ENCODE data around the gene FSIP1.

The FSIP1 gene

DNA sequence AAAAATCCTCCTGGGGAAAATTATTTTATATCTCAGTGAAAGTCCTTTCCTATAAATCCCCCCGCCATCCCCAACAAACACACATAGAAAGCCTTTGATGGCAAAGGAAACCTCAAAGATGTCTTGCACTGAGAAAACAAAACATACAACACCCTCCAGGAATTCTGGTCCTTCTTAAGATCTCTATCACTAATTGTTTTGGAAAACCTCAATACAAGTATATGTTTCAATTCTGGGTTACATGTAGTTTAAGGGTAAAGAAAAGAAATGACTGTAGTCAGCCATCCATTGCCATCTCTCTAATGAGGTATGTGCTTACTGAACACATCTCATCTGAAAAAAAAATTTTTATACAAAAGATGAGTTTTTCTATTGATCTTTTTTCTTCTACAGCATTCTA is 97.3 kb downstream of the FSIP1 start:
- no peak overlapping the region for H3K4ac ChIP-seq (ENCODE audit: low read depth, low read length)
- H3K4me3 ChIP-seq (ENCODE audit: low read depth, low read length), result no peak overlapping the region
- no peak overlapping the region for H2BK120ac ChIP-seq (ENCODE audit: insufficient read depth, low read length, poor library complexity)
- no peak for DNase-seq
- no peak overlapping the region for H3K4me2 ChIP-seq (ENCODE audit: low read length)
- H3K23ac ChIP-seq (ENCODE audit: low read length), result no peak overlapping the region
- H2AK5ac ChIP-seq (ENCODE audit: low read length), result no peak overlapping the region
- no peak overlapping the region for H4K91ac ChIP-seq (ENCODE audit: low read depth, low read length)
- H3K79me2 ChIP-seq (ENCODE audit: control insufficient read depth, insufficient read depth, low read length, poor library complexity), result no peaks in the 10 kb centered on the region
- no peak overlapping the region for H4K8ac ChIP-seq (ENCODE audit: low read depth, low read length)
- no peaks in the 10 kb centered on the region for H3K79me1 ChIP-seq (ENCODE audit: low read length)
- no peak overlapping the region for H2AFZ ChIP-seq (ENCODE audit: insufficient read depth, low read length, poor library complexity)
- H3K9ac ChIP-seq (ENCODE audit: low read length), result no peak overlapping the region
- WGBS (ENCODE audit: extremely low coverage, insufficient coverage, insufficient read length), result no CpG with 5 or more reads among the region's 1 CpG
- H2BK5ac ChIP-seq (ENCODE audit: low read depth, low read length, poor library complexity), result no peak overlapping the region
- H3K18ac ChIP-seq (ENCODE audit: low read length), result no peak overlapping the region
- H2BK12ac ChIP-seq (ENCODE audit: low read length), result no peak overlapping the region
- H3K27me3 ChIP-seq (ENCODE audit: insufficient read depth, low read length), result no peaks in the 10 kb centered on the region
- H3K14ac ChIP-seq (ENCODE audit: low read length), result no peak overlapping the region
- no peaks in the 10 kb centered on the region for H3K36me3 ChIP-seq (ENCODE audit: control insufficient read depth in 1 of 2, insufficient read depth in 2 of 2, low read length in 2 of 2)
- H3K9me3 ChIP-seq (ENCODE audit: insufficient read depth, low read depth, low read length), result no peaks in the 10 kb centered on the region
- H4K12ac ChIP-seq (ENCODE audit: low read depth, low read length), result no peak overlapping the region
- peaks cover 0 to 2% of the 10 kb centered on the region in 2 experiments for H3K4me1 ChIP-seq (ENCODE audit: control insufficient read depth in 1 of 2, insufficient read depth in 2 of 2, low read length in 2 of 2)
- no peak overlapping the region for H3K27ac ChIP-seq (ENCODE audit: low read depth, low read length)

DNA sequence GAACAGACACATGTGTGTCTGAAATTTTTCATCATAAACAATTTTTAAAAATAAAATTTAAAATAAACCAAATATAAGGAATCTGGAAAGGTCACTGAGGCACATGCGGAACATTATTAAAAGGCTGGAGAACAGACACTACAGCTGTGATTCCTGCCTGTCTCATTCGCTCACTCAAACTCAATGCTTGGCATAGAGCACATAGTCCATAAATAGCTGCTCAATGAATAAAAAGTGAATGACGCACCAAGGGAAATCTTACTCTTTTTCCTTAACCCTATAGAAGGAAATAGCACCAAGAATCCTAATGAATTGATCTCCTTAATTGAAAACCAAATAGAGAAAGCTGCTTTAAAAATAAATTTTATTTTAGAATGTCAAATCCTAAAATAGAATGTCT is 98.4 kb downstream of the FSIP1 start:
- Histone ChIP-seq H3K79me2 (ENCODE audit: control insufficient read depth, insufficient read depth, low read length, poor library complexity) (no peaks in the 10 kb centered on the region), H3K9ac (ENCODE audit: low read length) (no peak overlapping the region), H3K4ac (ENCODE audit: low read depth, low read length) (no peak overlapping the region), H4K12ac (ENCODE audit: low read depth, low read length) (no peak overlapping the region), H3K27me3 (ENCODE audit: insufficient read depth, low read length) (no peaks in the 10 kb centered on the region), H2BK120ac (ENCODE audit: insufficient read depth, low read length, poor library complexity) (no peak overlapping the region), H3K27ac (ENCODE audit: low read depth, low read length) (no peak overlapping the region), H3K9me3 (ENCODE audit: insufficient read depth, low read depth, low read length) (no peaks in the 10 kb centered on the region), H2AK5ac (ENCODE audit: low read length) (no peak overlapping the region), H4K8ac (ENCODE audit: low read depth, low read length) (no peak overlapping the region), H3K4me3 (ENCODE audit: low read depth, low read length) (no peak overlapping the region), H3K36me3 (ENCODE audit: control insufficient read depth in 1 of 2, insufficient read depth in 2 of 2, low read length in 2 of 2) (no peaks in the 10 kb centered on the region), H2BK5ac (ENCODE audit: low read depth, low read length, poor library complexity) (no peak overlapping the region), H3K18ac (ENCODE audit: low read length) (no peak overlapping the region), H3K14ac (ENCODE audit: low read length) (no peak overlapping the region), H2BK12ac (ENCODE audit: low read length) (no peak overlapping the region), H4K91ac (ENCODE audit: low read depth, low read length) (no peak overlapping the region), H3K79me1 (ENCODE audit: low read length) (no peaks in the 10 kb centered on the region), H2AFZ (ENCODE audit: insufficient read depth, low read length, poor library complexity) (no peak overlapping the region), H3K4me2 (ENCODE audit: low read length) (no peak overlapping the region), H3K4me1 (ENCODE audit: control insufficient read depth in 1 of 2, insufficient read depth in 2 of 2, low read length in 2 of 2) (peaks cover 0 to 2% of the 10 kb centered on the region in 2 experiments), H3K23ac (ENCODE audit: low read length) (no peak overlapping the region)
- no peak for DNase-seq
- no CpG with 5 or more reads among the region's 3 CpGs for WGBS (ENCODE audit: extremely low coverage, insufficient coverage, insufficient read length)

DNA sequence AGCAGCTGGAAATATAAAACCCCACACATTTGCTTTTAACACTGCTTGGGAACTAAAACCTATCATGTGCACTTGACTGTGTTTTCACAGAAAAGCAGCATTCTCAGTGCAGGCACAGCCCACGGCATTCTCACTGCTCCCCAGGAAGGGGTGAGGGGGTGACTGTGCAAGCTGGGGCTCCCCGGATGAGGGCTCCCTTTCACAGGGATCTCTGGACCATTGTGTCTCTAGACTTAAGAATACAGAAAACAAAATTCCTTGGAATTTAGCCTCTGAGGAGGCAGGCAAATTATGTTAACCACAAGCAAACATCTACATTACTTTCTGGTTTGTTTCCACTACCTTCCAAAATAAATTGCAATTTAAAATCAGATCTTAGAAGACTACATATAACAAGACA is 100.3 kb downstream of the FSIP1 start:
- no peak overlapping the region for H3K18ac ChIP-seq (ENCODE audit: low read length)
- no peaks in the 10 kb centered on the region for H3K79me1 ChIP-seq (ENCODE audit: low read length)
- H3K27ac ChIP-seq (ENCODE audit: low read depth, low read length), result no peak overlapping the region
- no peak overlapping the region for H2BK120ac ChIP-seq (ENCODE audit: insufficient read depth, low read length, poor library complexity)
- no peak overlapping the region for H3K14ac ChIP-seq (ENCODE audit: low read length)
- no peak overlapping the region for H4K8ac ChIP-seq (ENCODE audit: low read depth, low read length)
- H4K12ac ChIP-seq (ENCODE audit: low read depth, low read length), result no peak overlapping the region
- no peak overlapping the region for H3K9ac ChIP-seq (ENCODE audit: low read length)
- no peak overlapping the region for H3K4ac ChIP-seq (ENCODE audit: low read depth, low read length)
- no peak overlapping the region for H4K91ac ChIP-seq (ENCODE audit: low read depth, low read length)
- H3K36me3 ChIP-seq (ENCODE audit: control insufficient read depth in 1 of 2, insufficient read depth in 2 of 2, low read length in 2 of 2), result no peaks in the 10 kb centered on the region
- H3K27me3 ChIP-seq (ENCODE audit: insufficient read depth, low read length), result no peaks in the 10 kb centered on the region
- no peak overlapping the region for H3K23ac ChIP-seq (ENCODE audit: low read length)
- no peak overlapping the region for H2AK5ac ChIP-seq (ENCODE audit: low read length)
- no peak overlapping the region for H2BK12ac ChIP-seq (ENCODE audit: low read length)
- DNase-seq, result no peak
- H3K4me1 ChIP-seq (ENCODE audit: control insufficient read depth in 1 of 2, insufficient read depth in 2 of 2, low read length in 2 of 2), result peaks cover 0 to 2% of the 10 kb centered on the region in 2 experiments
- H3K79me2 ChIP-seq (ENCODE audit: control insufficient read depth, insufficient read depth, low read length, poor library complexity), result no peaks in the 10 kb centered on the region
- H3K4me3 ChIP-seq (ENCODE audit: low read depth, low read length), result no peak overlapping the region
- H2AFZ ChIP-seq (ENCODE audit: insufficient read depth, low read length, poor library complexity), result no peak overlapping the region
- no CpG with 5 or more reads among the region's 2 CpGs for WGBS (ENCODE audit: extremely low coverage, insufficient coverage, insufficient read length)
- no peak overlapping the region for H3K4me2 ChIP-seq (ENCODE audit: low read length)
- H3K9me3 ChIP-seq (ENCODE audit: insufficient read depth, low read depth, low read length), result no peaks in the 10 kb centered on the region
- no peak overlapping the region for H2BK5ac ChIP-seq (ENCODE audit: low read depth, low read length, poor library complexity)

DNA sequence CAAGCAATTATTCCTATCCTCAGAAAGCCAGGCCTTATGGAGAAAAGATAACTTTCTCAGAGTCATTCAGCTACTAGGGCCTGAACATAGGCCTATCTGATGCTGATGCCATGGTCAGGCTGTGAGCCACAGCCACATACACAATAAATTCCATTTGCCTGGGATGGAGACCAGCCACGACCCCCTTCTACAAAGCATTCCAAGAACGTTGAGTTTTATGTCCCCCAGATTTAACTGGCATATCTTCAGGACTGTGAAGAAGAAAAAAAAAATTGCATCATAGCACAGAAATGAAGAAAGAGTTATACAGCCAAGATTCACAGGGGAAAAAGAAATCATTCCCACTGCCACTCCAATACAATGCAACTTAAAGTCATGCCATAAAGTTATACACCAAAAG is 101.8 kb downstream of the FSIP1 start:
- no peak overlapping the region for H3K9ac ChIP-seq (ENCODE audit: low read length)
- no peak overlapping the region for H3K4me2 ChIP-seq (ENCODE audit: low read length)
- H2BK5ac ChIP-seq (ENCODE audit: low read depth, low read length, poor library complexity), result no peak overlapping the region
- no peak for DNase-seq
- no peak overlapping the region for H3K14ac ChIP-seq (ENCODE audit: low read length)
- no peak overlapping the region for H2BK120ac ChIP-seq (ENCODE audit: insufficient read depth, low read length, poor library complexity)
- no peak overlapping the region for H4K91ac ChIP-seq (ENCODE audit: low read depth, low read length)
- no peaks in the 10 kb centered on the region for H3K36me3 ChIP-seq (ENCODE audit: control insufficient read depth in 1 of 2, insufficient read depth in 2 of 2, low read length in 2 of 2)
- H3K9me3 ChIP-seq (ENCODE audit: insufficient read depth, low read depth, low read length), result no peaks in the 10 kb centered on the region
- H2AK5ac ChIP-seq (ENCODE audit: low read length), result no peak overlapping the region
- no peak overlapping the region for H3K23ac ChIP-seq (ENCODE audit: low read length)
- H2AFZ ChIP-seq (ENCODE audit: insufficient read depth, low read length, poor library complexity), result no peak overlapping the region
- H3K27me3 ChIP-seq (ENCODE audit: insufficient read depth, low read length), result no peaks in the 10 kb centered on the region
- H3K4me1 ChIP-seq (ENCODE audit: control insufficient read depth in 1 of 2, insufficient read depth in 2 of 2, low read length in 2 of 2), result peaks cover 0 to 2% of the 10 kb centered on the region in 2 experiments
- no peak overlapping the region for H4K12ac ChIP-seq (ENCODE audit: low read depth, low read length)
- no peak overlapping the region for H3K4ac ChIP-seq (ENCODE audit: low read depth, low read length)
- H3K18ac ChIP-seq (ENCODE audit: low read length), result no peak overlapping the region
- WGBS (ENCODE audit: extremely low coverage, insufficient coverage, insufficient read length), result no CpG with 5 or more reads among the region's 2 CpGs
- no peak overlapping the region for H3K4me3 ChIP-seq (ENCODE audit: low read depth, low read length)
- H3K27ac ChIP-seq (ENCODE audit: low read depth, low read length), result no peak overlapping the region
- H2BK12ac ChIP-seq (ENCODE audit: low read length), result no peak overlapping the region
- H3K79me1 ChIP-seq (ENCODE audit: low read length), result no peaks in the 10 kb centered on the region
- no peak overlapping the region for H4K8ac ChIP-seq (ENCODE audit: low read depth, low read length)
- H3K79me2 ChIP-seq (ENCODE audit: control insufficient read depth, insufficient read depth, low read length, poor library complexity), result no peaks in the 10 kb centered on the region
